Measurements from ENCODE around the gene PITPNB.

The PITPNB gene

DNA sequence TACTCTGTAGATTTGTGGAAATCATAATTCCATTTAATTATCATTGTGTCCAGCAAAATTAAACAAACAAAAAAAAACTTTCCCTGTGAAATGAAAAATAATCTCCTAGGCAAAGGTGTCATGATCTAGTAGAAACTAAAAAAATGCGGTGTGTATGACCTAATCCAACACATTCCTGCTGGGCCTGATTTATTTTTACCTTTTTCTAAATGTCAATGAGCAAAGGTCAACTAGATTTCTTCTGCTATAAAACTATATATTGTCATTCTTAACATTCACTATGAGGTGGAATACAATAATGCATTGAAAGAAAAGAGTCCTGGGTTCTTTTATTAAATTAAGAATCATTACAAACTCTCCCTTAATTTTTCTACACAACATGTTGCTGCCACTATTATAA lies 60.4 kb downstream of the PITPNB start:
- DNase-seq (ENCODE audit: low spot score), result no peak

GRCh38 chr22:27857443-27857842 lies 61.6 kb downstream of the PITPNB start:
- no peak for DNase-seq (ENCODE audit: low spot score)

DNA sequence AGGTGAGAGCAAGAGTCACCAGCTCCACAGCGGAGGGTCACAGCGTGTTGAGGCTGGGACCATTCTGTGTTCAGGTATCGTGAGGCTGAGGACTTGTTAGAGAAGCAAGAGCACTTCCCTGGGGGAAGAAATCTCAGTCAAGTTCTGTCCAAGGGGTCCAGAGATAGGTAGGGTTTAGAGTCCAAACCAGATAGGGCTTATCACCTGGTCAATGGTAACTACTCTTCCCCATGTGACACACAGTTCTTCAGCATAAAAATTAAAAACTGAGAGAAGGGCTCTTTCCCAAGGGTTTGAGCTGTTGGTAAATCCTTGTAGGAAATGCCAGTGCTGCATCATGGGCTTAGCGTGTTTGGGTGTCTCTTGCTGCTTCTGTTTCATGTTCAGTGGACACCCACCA lies 62.7 kb downstream of the PITPNB start:
- DNase-seq (ENCODE audit: low spot score), result no peak

- DNase-seq (ENCODE audit: low spot score), result no peak
These were observed 65.6 kb downstream of the PITPNB start for GRCh38 chr22:27853424-27853823.

GRCh38 chr22:27851974-27852746 lies 66.9 kb downstream of the PITPNB start:
- DNase-seq (ENCODE audit: low spot score), result no peak

DNA sequence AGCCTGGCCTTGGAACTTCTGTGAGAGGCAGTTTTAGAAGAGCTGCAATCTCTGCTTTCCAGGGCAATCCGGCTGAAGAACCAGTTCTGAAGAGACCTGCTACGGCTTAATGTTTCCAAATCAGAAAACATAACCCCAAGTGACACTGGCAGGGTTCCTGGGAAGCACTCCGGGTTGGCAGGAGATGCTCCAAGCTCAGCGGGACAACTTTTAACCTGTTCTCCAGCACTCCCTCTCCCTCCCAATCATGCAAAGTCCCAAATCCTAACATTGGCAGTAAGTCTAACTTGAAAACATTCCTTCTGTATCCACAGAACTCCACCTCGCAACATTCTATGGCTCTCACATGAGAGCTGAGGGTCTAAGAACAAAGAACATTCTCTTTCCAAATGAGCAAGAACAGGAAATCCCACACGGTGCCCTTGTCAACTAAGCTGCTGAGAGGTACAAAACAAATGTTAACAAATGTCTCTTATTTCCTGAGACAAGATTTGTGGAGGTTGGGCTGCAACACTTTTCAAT lies 69.0 kb downstream of the PITPNB start:
- no peak for DNase-seq (ENCODE audit: low spot score)

DNA sequence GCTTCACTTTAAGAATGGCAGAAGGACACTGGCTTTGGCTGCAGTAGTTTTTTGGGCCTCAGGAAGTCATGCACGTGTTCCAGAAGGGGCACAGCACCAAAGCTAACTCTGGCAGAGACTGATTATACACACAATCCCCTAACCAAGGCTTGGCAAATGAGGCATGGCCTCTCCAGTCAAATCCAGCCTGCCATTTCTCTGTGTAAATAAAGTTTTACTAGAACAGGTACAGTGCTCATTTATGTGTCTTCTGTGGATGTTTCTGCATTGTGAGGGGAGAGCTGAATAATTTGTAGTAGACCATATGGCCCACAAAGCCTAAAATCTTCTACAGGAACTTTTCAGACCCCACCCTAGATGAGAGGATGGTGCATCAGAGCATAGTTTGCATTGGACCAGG lies 71.1 kb downstream of the PITPNB start:
- DNase-seq (ENCODE audit: low spot score), result no peak

GRCh38 chr22:27846910-27847309 lies 72.1 kb downstream of the PITPNB start:
- DNase-seq (ENCODE audit: low spot score), result no peak

GRCh38 chr22:27846248-27846757 lies 72.8 kb downstream of the PITPNB start:
- DNase-seq (ENCODE audit: low spot score), result no peak

DNA sequence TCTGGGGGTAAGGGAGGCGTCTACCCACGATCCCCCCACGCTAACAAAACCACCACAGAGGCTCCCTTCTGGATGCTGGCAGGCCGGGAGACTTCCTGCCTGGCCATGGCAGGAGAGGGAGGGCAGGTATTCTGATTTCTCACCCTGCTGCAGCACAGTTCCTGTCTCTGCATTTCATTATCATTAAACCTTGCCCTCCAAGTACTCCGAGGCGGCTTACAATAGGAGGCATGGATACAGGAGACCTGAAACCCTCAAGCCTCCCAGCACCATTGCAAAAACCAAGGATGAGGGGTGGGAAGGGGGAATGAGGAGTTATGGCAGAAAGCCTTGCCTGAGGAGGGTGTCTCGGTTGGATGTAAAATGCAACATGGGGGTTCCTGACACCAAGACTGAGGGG lies 73.4 kb downstream of the PITPNB start:
- DNase-seq (ENCODE audit: low spot score), result no peak

GRCh38 chr22:27844656-27845591 lies 74.1 kb downstream of the PITPNB start:
- DNase-seq (ENCODE audit: low spot score), result no peak

DNA sequence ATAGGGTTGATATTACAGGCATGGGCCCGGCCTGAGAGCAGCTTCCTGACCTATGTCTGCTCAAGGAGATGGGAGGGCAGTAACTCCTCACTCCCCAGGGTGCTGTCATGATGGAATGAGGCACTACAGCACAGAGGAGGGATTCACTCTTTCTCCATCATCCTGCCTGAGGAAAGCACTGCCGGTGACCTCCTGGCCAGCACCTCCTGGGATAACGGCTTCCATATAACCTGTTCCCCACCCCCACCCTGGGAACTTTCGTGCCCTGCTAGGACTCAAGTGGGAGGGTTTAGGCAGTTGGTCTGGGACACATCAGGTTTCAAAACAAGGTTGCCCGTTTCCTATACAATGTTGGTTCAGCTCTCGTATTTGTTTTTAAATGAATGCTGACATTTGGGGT lies 74.8 kb downstream of the PITPNB start:
- no peak for DNase-seq (ENCODE audit: low spot score)

DNA sequence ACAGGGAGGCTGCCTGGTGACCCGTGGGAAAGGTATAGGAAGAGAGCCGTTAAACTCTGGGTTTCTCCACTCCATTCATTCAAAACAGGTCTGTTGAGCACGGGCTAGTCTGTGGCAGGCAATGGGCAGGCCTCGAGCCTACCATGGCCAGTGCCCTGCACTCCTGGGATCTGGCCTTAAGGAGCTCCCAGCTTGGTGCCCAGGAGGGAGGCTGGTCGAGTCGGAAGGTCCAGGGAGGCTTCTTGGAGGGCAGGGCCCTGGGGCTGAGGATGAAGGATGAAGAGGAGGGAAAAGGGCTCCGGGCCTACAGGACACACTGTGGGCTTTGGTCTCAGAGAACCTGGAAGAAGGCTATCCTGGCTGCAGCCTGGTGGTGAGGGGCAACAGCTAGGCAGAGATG lies 75.6 kb downstream of the PITPNB start:
- DNase-seq (ENCODE audit: low spot score), result no peak

GRCh38 chr22:27842669-27843431 lies 76.2 kb downstream of the PITPNB start:
- no peak for DNase-seq (ENCODE audit: low spot score)

DNA sequence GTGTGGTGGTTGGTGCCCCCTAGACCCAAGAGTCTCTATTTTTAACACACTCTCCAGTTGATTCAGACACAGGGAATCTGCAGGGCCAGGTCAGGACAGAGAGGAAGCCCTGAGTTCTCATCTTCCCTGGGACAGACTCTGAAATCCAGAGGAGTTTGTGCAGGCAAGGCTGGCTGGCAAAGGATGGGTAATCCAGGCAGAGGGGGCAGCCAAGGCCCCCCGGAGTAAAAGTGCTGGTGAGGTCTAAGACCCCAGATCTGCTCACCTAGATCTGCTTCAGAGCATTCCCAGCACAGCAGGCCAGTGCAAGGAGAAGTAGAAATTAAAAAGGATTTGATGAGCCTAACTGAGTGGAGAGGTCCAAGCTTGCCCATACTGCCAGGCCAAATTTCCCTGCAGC lies 76.9 kb downstream of the PITPNB start:
- DNase-seq (ENCODE audit: low spot score), result no peak

- no peak for DNase-seq (ENCODE audit: low spot score)
These were observed 78.6 kb downstream of the PITPNB start for GRCh38 chr22:27840436-27840835.

DNA sequence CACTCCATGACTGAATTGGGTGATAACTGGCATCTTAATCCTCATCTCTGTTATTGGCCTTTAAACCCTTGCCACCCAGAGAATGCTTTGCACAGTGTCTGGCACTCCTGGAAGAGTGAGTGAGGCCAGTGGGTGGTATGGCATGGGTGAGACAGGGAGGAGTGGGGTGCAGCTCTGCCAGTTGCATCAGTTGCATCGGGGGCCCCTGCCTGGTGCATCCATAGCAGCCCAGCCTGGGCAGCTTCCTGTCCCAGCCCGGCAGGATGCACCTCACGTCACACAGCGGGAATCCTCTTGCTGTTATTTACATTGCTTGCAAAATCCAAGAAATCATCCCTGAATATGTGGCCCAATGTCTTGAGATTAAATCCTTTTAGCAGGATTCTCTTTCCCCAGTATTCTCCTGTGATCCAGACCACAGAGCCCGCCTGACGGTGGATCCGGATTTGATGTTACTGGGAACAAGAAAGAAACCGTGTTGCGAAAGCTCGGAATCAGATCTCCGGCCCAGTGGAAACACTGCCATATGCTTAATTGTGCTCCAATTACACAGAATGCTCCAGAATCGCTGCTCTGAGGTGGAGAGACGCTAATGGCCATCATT lies 79.9 kb downstream of the PITPNB start:
- DNase-seq (ENCODE audit: low spot score), result no peak

DNA sequence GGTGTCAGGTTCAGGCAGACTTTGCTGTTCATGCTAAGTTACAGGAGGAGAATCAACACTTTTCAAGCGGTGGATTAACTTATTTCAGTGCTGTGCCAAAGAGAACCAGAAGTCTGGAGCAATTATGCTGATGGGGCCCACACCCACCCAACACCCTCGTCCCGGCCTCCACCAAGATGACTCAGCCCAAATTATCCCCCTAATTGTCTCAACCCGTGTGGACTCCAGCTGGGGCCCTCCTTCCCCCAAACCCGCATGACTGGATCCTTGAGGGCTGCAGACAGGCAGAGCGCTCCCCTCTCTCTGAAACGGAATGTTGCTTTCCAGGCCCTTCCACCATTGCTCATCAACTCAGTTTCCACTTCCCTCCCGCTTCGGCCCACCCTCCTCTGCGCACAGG lies 82.9 kb downstream of the PITPNB start:
- DNase-seq (ENCODE audit: low spot score), result no peak

GRCh38 chr22:27835446-27835845 lies 83.6 kb downstream of the PITPNB start:
- no peak for DNase-seq (ENCODE audit: low spot score)

DNA sequence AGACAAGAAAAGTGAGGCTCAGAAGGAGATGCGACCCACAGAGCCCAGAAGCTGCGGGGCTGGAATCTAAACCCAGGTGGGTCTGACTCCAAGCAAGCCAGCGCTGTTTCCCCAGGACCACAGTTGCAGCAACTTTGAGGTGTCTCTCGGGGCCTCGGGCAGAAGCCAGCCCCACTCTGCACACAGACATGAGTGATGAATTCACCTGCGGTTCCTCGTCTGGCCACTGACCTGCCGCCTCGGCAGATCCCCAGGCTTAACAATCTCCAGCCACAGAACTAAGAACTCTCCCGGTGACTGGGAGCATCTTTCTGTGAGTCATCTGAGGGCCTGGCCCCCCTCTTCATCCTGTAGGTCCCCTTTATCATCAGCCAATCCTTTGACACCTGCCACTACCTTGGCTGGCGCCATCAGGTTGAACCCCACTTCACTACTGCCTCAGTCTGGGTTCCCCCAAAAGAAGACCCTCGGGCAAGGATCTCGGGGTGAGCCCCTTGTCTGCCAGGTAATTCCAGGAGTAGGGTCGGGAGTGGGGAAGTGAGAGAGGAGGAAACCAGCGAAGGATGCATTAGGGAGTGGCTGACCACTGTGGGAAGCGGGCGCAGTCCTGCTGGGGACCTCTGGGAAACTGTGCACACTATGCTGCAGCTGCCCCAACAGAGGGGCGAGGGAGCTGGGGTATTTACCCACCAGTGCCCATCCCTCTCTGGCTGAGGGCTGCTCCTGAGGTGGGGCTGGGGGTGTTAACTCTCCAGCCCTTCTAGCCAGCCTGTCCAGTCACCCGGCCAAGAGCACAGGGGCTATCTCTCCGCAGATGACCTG lies 84.5 kb downstream of the PITPNB start:
- DNase-seq (ENCODE audit: low spot score), result no peak

- no peak for DNase-seq (ENCODE audit: low spot score)
These were observed 85.3 kb downstream of the PITPNB start for GRCh38 chr22:27833803-27834202.
